Measurements from ENCODE around the gene PSMC3IP.
"Not testable (repeated sequence)": the region's sequence is repeated elsewhere in the genome, so short reads cannot be mapped to it uniquely, and the experiment has no call there.

The PSMC3IP gene

GRCh38 chr17:42577532-42578281 lies at the start of gene PSMC3IP:
Gene PSMC3IP (minus strand): TSS chr17:42577729. CDS start chr17:42577686, 43 bp downstream.
- H3K4me3 ChIP-seq (ENCODE audit: low read depth, low read length), result peak within 1 kb of the TSS; percentile 96
- peak; percentile 66 for TF ChIP-seq MYC (IDR thresholded peaks at IDR 0.05; ENCODE audit: low read depth, low read length)
- TF ChIP-seq MAX (IDR thresholded peaks at IDR 0.05; ENCODE audit: low read depth, low read length), result peak; percentile 72
- peak; percentile 73 for TF ChIP-seq POLR2A (IDR thresholded peaks at IDR 0.05; ENCODE audit: extremely low read depth, insufficient read length)
- TF ChIP-seq CTCF (IDR thresholded peaks at IDR 0.05; ENCODE audit: low read depth, low read length), result peak; percentile 34
- DNase-seq (ENCODE audit: low read depth), result peak; percentile 97

- H3K4me3 ChIP-seq (ENCODE audit: low read depth, low read length), result no peak overlapping the region
- TF ChIP-seq MYC (IDR thresholded peaks at IDR 0.05; ENCODE audit: low read depth, low read length) (no peak), CTCF (IDR thresholded peaks at IDR 0.05; ENCODE audit: low read depth, low read length) (peak; percentile 7)
- no peak for DNase-seq (ENCODE audit: low read depth)
These were observed 46.4 kb upstream of the PSMC3IP start for GRCh38 chr17:42623732-42624596.

- TF ChIP-seq POLR2A (IDR thresholded peaks at IDR 0.05; ENCODE audit: extremely low read depth, insufficient read length) (no peak), MAX (IDR thresholded peaks at IDR 0.05; ENCODE audit: low read depth, low read length) (no peak), CTCF (IDR thresholded peaks at IDR 0.05; ENCODE audit: low read depth, low read length) (no peak), MYC (IDR thresholded peaks at IDR 0.05; ENCODE audit: low read depth, low read length) (no peak)
- H3K4me3 ChIP-seq (ENCODE audit: low read depth, low read length), result no peak overlapping the region
- no peak for DNase-seq (ENCODE audit: low read depth)
These were observed 45.7 kb upstream of the PSMC3IP start for GRCh38 chr17:42623271-42623670.

GRCh38 chr17:42621987-42622386 lies 44.5 kb upstream of the PSMC3IP start:
- DNase-seq (ENCODE audit: low read depth); H3K4me3 ChIP-seq (ENCODE audit: low read depth, low read length): not testable (repeated sequence)

- TF ChIP-seq MAX (IDR thresholded peaks at IDR 0.05; ENCODE audit: low read depth, low read length) (no peak), MYC (IDR thresholded peaks at IDR 0.05; ENCODE audit: low read depth, low read length) (no peak), POLR2A (IDR thresholded peaks at IDR 0.05; ENCODE audit: extremely low read depth, insufficient read length) (no peak), CTCF (IDR thresholded peaks at IDR 0.05; ENCODE audit: low read depth, low read length) (no peak)
- H3K4me3 ChIP-seq (ENCODE audit: low read depth, low read length), result no peak overlapping the region
- peak; percentile 47 for DNase-seq (ENCODE audit: low read depth)
These were observed 41.1 kb upstream of the PSMC3IP start for GRCh38 chr17:42618442-42619150.

GRCh38 chr17:42617956-42618431 lies 40.5 kb upstream of the PSMC3IP start:
- H3K4me3 ChIP-seq (ENCODE audit: low read depth, low read length), result no peak overlapping the region
- DNase-seq (ENCODE audit: low read depth), result no peak
- TF ChIP-seq CTCF (IDR thresholded peaks at IDR 0.05; ENCODE audit: low read depth, low read length), result no peak
- no peak for TF ChIP-seq POLR2A (IDR thresholded peaks at IDR 0.05; ENCODE audit: extremely low read depth, insufficient read length)
- TF ChIP-seq MYC (IDR thresholded peaks at IDR 0.05; ENCODE audit: low read depth, low read length), result no peak
- TF ChIP-seq MAX (IDR thresholded peaks at IDR 0.05; ENCODE audit: low read depth, low read length), result no peak

All from NB4 (cell line).